Neural progenitor cell (in vitro differentiated cells): Measurements from ENCODE around the gene TBC1D13.

Source experiments
- EZH2 ChIP-seq: fragments of 200-600 bp; sonication (generic); IDR thresholded peaks from 2 replicates; pipeline ENCODE4 v1.6.1; 2017; ENCODE audit warnings: antibody characterized with exemption, mild to moderate bottlenecking, moderate library complexity
- EZH2phosphoT487 ChIP-seq: fragments of 200-600 bp; sonication (generic); IDR thresholded peaks from 2 replicates; pipeline ENCODE4 v1.6.1; 2017; ENCODE audit warnings: antibody characterized with exemption
- TF ChIP-seq, protein P1 (sequence below): fragments of 200-600 bp; sonication (generic); IDR thresholded peaks from 2 replicates; pipeline ENCODE4 v1.5.1; 2017; ENCODE audit warnings: antibody characterized with exemption, mild to moderate bottlenecking

DNA sequence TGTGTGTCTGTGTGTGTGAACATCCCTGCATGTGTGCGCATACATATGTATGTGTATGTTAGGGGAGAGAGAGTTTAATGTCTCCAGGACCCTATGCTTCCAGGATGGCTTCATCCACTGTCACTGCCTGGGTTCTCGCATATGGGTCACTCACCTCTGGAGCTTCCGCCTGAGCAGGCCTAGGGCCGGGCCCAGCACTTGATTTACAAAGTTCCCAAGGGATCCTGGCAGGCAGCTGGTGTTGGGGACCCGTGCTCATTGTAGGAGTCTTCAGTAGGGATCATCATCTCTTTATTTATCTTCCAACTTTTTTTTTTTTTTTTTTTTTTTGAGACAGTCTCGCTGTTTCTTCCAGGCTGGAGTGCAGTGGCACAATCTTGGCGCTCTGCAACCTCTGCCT lies 13.0 kb downstream of the TBC1D13 start:
- TF ChIP-seq, protein P1, sequence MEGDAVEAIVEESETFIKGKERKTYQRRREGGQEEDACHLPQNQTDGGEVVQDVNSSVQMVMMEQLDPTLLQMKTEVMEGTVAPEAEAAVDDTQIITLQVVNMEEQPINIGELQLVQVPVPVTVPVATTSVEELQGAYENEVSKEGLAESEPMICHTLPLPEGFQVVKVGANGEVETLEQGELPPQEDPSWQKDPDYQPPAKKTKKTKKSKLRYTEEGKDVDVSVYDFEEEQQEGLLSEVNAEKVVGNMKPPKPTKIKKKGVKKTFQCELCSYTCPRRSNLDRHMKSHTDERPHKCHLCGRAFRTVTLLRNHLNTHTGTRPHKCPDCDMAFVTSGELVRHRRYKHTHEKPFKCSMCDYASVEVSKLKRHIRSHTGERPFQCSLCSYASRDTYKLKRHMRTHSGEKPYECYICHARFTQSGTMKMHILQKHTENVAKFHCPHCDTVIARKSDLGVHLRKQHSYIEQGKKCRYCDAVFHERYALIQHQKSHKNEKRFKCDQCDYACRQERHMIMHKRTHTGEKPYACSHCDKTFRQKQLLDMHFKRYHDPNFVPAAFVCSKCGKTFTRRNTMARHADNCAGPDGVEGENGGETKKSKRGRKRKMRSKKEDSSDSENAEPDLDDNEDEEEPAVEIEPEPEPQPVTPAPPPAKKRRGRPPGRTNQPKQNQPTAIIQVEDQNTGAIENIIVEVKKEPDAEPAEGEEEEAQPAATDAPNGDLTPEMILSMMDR: no peak
- TF ChIP-seq EZH2: no peak
- no peak for TF ChIP-seq EZH2phosphoT487
